HepG2 (cell line): ENCODE measurements around the gene SAMD10. TPM values are rescaled to one million over a fixed set of nuclear protein-coding genes. Genes with fewer than 3 reads are reported as not detected.

ENCODE experiments used
- ARID4A ChIP-seq: sonication (generic); formaldehyde crosslinking; IDR thresholded peaks from 2 replicates; pipeline ENCODE4 v1.5.0; 2020; ENCODE audit warnings: mild to moderate bottlenecking, missing genetic modification reagents, borderline replicate concordance
- ATF1 ChIP-seq: IDR thresholded peaks from 2 replicates; pipeline ENCODE4 v1.6.1; 2016; ENCODE audit warnings: mild to moderate bottlenecking, control low read depth
- BORCS8-MEF2B ChIP-seq: sonication (generic); formaldehyde crosslinking; IDR thresholded peaks from 2 replicates; pipeline ENCODE4 v1.8.0; 2022; ENCODE audit warnings: mild to moderate bottlenecking, missing genetic modification reagents
- CENPBD1 ChIP-seq: sonication (generic); formaldehyde crosslinking; IDR thresholded peaks from 2 replicates; pipeline ENCODE4 v1.8.0; 2022; ENCODE audit warnings: missing genetic modification reagents, low read depth, mild to moderate bottlenecking, borderline replicate concordance
- ELF3 ChIP-seq: IDR thresholded peaks from 2 replicates; pipeline ENCODE4 v1.6.1; 2016; ENCODE audit warnings: missing genetic modification reagents, missing compliant biosample characterization
- GTF3A ChIP-seq: sonication (generic); formaldehyde crosslinking; conservative IDR thresholded peaks from 2 replicates; pipeline ENCODE4 v1.4.0; 2020; ENCODE audit warnings: mild to moderate bottlenecking, missing genetic modification reagents
- HDAC1 ChIP-seq: sonication (generic); formaldehyde crosslinking; IDR thresholded peaks from 2 replicates; pipeline ENCODE4 v1.5.1; 2020; ENCODE audit warnings: mild to moderate bottlenecking, missing genetic modification reagents
- MAZ ChIP-seq, 2 experiments: sonication (generic) in 1 of 2; formaldehyde crosslinking in 1 of 2; IDR thresholded peaks; 2 replicates each; pipeline versions ENCODE4 v1.5.0 to v1.6.1; 2012 to 2020; ENCODE audit warnings: low read depth in 2 of 2, mild to moderate bottlenecking in 2 of 2, borderline replicate concordance in 1 of 2, improper control_type of control experiment in 1 of 2, low read length in 1 of 2, missing genetic modification reagents in 1 of 2, moderate library complexity in 1 of 2
- NBN ChIP-seq: fragments of 450-650 bp; conservative IDR thresholded peaks from 2 replicates; pipeline ENCODE4 v1.6.1; 2017
- SOX13 ChIP-seq, 3 experiments: fragments of 450-650 bp in 1 of 3; sonication (generic) in 1 of 3; formaldehyde crosslinking in 1 of 3; IDR thresholded peaks in 2 of 3; conservative IDR thresholded peaks in 1 of 3; 2 replicates each; pipeline versions ENCODE4 v1.5.0 to v1.6.1; 2016 to 2020; ENCODE audit warnings: antibody characterized with exemption in 1 of 3, mild to moderate bottlenecking in 1 of 3, missing compliant biosample characterization in 1 of 3, missing genetic modification reagents in 1 of 3, moderate library complexity in 1 of 3
- STAT6 ChIP-seq: sonication (generic); formaldehyde crosslinking; IDR thresholded peaks from 2 replicates; pipeline ENCODE4 v1.4.0; 2020; ENCODE audit warnings: missing genetic modification reagents, mild to moderate bottlenecking, borderline replicate concordance
- TARDBP ChIP-seq: sonication (generic); formaldehyde crosslinking; IDR thresholded peaks from 2 replicates; pipeline ENCODE4 v1.8.0; 2022; ENCODE audit warnings: mild to moderate bottlenecking, missing genetic modification reagents
- YEATS2 ChIP-seq: sonication (generic); formaldehyde crosslinking; IDR thresholded peaks from 2 replicates; pipeline ENCODE4 v1.4.0; 2020; ENCODE audit warnings: missing genetic modification reagents, borderline replicate concordance
- ZNF224 ChIP-seq: sonication (generic); formaldehyde crosslinking; IDR thresholded peaks from 2 replicates; pipeline ENCODE4 v1.5.0; 2020; ENCODE audit warnings: mild to moderate bottlenecking, missing genetic modification reagents
- ZNF260 ChIP-seq: sonication (generic); formaldehyde crosslinking; IDR thresholded peaks from 2 replicates; pipeline ENCODE4 v1.4.0; 2020; ENCODE audit warnings: missing genetic modification reagents, low read depth, mild to moderate bottlenecking, borderline replicate concordance
- ZNF556 ChIP-seq: sonication (generic); formaldehyde crosslinking; IDR thresholded peaks from 2 replicates; pipeline ENCODE4 v1.4.0; 2020; ENCODE audit warnings: mild to moderate bottlenecking, missing genetic modification reagents, borderline replicate concordance
- ZNF704 ChIP-seq: sonication (generic); formaldehyde crosslinking; IDR thresholded peaks from 2 replicates; pipeline ENCODE4 v1.8.1; 2023; ENCODE audit warnings: mild to moderate bottlenecking, inconsistent platforms, moderate library complexity, missing genetic modification reagents, borderline replicate concordance
- ZSCAN31 ChIP-seq: sonication (generic); formaldehyde crosslinking; IDR thresholded peaks from 2 replicates; pipeline ENCODE4 v1.5.0; 2020; ENCODE audit warnings: low read depth, mild to moderate bottlenecking, missing genetic modification reagents
- polyA plus RNA-seq, 8 experiments: library from polyadenylated mRNA; depleted of rRNA in 3 of 8; stranded (reverse) in 7 of 8; unstranded in 1 of 8; fragments of >200 nt; fragmentation: Illumina TruSeq in 4 of 8; extraction: Trizol in 4 of 8; gene quantifications; 2 replicates each; pipeline versions ENCODE4 v1.2.1 to v1.2.3, GENCODE V29; 2011 to 2016; ENCODE audit warnings: low read depth in 4 of 8, missing spikeins in 1 of 8, mixed read lengths in 1 of 8; ENCODE audit not compliant: insufficient read depth in 1 of 8
- total RNA-seq, 5 experiments: library from RNA; depleted of rRNA; stranded (reverse); fragments of >200 nt; fragmentation: Illumina TruSeq; extraction: Trizol; gene quantifications; 2 replicates each; pipeline ENCODE4 v1.2.3, GENCODE V29; 2016; ENCODE audit warnings: low read depth in 1 of 5

Gene SAMD10
- total and polyA plus RNA-seq, 2 of the 13 experiments (the other 11 are each of a cell fraction or from before 2014, with no cell fraction given) = 6.1 to 11.0 TPM

GRCh38 chr20:64024141-64024990, 44.9 kb upstream of the SAMD10 start (continued):
- TF ChIP-seq ZNF704 (CRISPR knock-in tag) (0 out of 2 replicates have a peak, but pooled peaks have one; percentile 12), ZNF260 (CRISPR knock-in tag) (no peak), ZNF224 (CRISPR knock-in tag) (peak; percentile 51; the same call in 1 of the 2 replicates), ARID4A (CRISPR knock-in tag) (peak; percentile 81), TARDBP (CRISPR knock-in tag) (peak; percentile 99), SOX13 (IDR thresholded peaks at IDR 0.05) (peak; percentile 85), SOX13 (CRISPR knock-in tag; conservative IDR thresholded peaks at IDR 0.05 in 1 of 2, IDR thresholded peaks at IDR 0.05 in 1 of 2) (peak in 1 of 2 experiments; percentile 96; a peak in 2 of 4 replicates), ATF1 (CRISPR knock-in tag) (no peak), HDAC1 (peak; percentile 84), ZNF556 (CRISPR knock-in tag) (peak; percentile 28; the same call in 1 of the 2 replicates), ZSCAN31 (CRISPR knock-in tag) (peak; percentile 43; the same call in 1 of the 2 replicates), MAZ (IDR thresholded peaks at IDR 0.05; ENCODE audit: borderline replicate concordance, low read depth, low read length) (no peak), MAZ (CRISPR knock-in tag; IDR thresholded peaks at IDR 0.05; ENCODE audit: low read depth) (peak; percentile 60; the same call in 1 of the 2 replicates), BORCS8-MEF2B (CRISPR knock-in tag) (peak; percentile 94), STAT6 (CRISPR knock-in tag) (no peak), NBN (no peak), YEATS2 (CRISPR knock-in tag) (peak; percentile 77), CENPBD1 (no peak; the same call in 1 of the 2 replicates), ELF3 (CRISPR knock-in tag) (no peak; the same call in 1 of the 2 replicates), GTF3A (peak; percentile 78; the same call in 1 of the 2 replicates)
